Breast epithelium (tissue), 4 donors: ENCODE measurements around the gene BPIFA1. TPM values are rescaled to one million over a fixed set of nuclear protein-coding genes. Genes with fewer than 3 reads are reported as not detected.

Experiments used
- DNase-seq, 2 donors: peaks; one replicate each; pipeline ENCODE4 v3.0.0-alpha.2; 2019; ENCODE audit warnings: low spot score in 2 of 2
- H3K27ac ChIP-seq, 2 donors: fragments of 200-600 bp; sonication (generic) in 1 of 2; one replicate each; pipeline ENCODE4 v1.5.1; 2016 to 2019; ENCODE audit warnings: mild to moderate bottlenecking in 1 of 2
- H3K27me3 ChIP-seq, 2 donors: fragments of 200-600 bp; sonication (generic) in 1 of 2; one replicate each; pipeline versions ENCODE4 v1.5.1 to v1.6.0; 2017 to 2019; ENCODE audit warnings: control low read depth in 1 of 2, mild to moderate bottlenecking in 1 of 2
- H3K36me3 ChIP-seq: fragments of 200-600 bp; one replicate; pipeline ENCODE4 v1.5.1; 2019
- H3K4me1 ChIP-seq, 2 donors: fragments of 200-600 bp; sonication (generic); one replicate each; pipeline ENCODE4 v1.5.1; 2016 to 2019; ENCODE audit warnings: control low read depth in 1 of 2
- H3K4me3 ChIP-seq, 3 donors: fragments of 200-600 bp; sonication (generic); 1 replicate in 2 of 3; 2 replicates in 1 of 3; pipeline ENCODE4 v1.5.1; 2016 to 2019; ENCODE audit warnings: mild to moderate bottlenecking in 3 of 3, moderate library complexity in 2 of 3
- H3K9me3 ChIP-seq, 2 donors: fragments of 200-600 bp; sonication (generic) in 1 of 2; one replicate each; pipeline ENCODE4 v1.5.1; 2016 to 2019; ENCODE audit warnings: control low read depth in 1 of 2
- POLR2A ChIP-seq: fragments of 450-650 bp; IDR thresholded peaks from one replicate; pipeline ENCODE4 v1.6.1; 2016; ENCODE audit warnings: antibody characterized with exemption, mild to moderate bottlenecking, moderate library complexity
- POLR2AphosphoS5 ChIP-seq, 3 donors: sonication (generic); formaldehyde crosslinking; IDR thresholded peaks; one replicate each; pipeline ENCODE4 v1.6.1; 2017; ENCODE audit warnings: antibody characterized with exemption in 3 of 3
- intact Hi-C: fragments of 100-400 bp; cut with DNase I; formaldehyde crosslinking; loops from one replicate; pipeline ENCODE4 v1.15.1; 2023; ENCODE audit warnings: low total_unique reads
- total RNA-seq, 3 donors: library from RNA; depleted of rRNA; stranded (reverse); fragments of >200 nt; gene quantifications; one replicate each; pipeline ENCODE4 v1.1.0, GENCODE V29; 2016
- TF ChIP-seq, protein P1 (sequence below), 3 donors: fragments of 450-650 bp; IDR thresholded peaks; one replicate each; pipeline ENCODE4 v1.5.1; 2016 to 2017; ENCODE audit warnings: antibody characterized with exemption in 3 of 3, mild to moderate bottlenecking in 3 of 3, moderate library complexity in 3 of 3

BPIFA1 gene
- total RNA-seq, 3 donors from 2014 or later: not detected

DNA sequence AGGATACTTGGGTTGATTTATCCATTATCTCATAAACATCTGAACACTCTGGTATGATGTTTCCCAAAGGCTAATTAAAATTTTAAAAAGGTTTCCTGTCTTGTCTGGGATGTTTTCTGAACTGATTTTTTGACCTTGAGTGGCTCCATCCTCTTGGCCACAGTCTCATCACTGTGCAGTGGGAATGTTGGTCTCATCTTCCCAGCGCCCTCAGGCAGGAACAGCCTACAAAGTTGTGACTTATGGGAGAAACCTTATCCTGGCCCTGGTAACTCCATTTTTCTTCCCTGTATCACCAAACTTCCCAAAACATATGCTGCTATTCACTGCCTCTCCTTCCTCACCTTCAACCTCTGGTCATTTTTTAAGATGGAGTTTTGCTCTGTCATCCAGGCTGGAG lies 25.4 kb upstream of the BPIFA1 start:
- no peaks in the 10 kb centered on the region for H3K4me1 ChIP-seq
- no peak overlapping the region for H3K4me3 ChIP-seq
- no peak for TF ChIP-seq POLR2A
- TF ChIP-seq, protein P1, sequence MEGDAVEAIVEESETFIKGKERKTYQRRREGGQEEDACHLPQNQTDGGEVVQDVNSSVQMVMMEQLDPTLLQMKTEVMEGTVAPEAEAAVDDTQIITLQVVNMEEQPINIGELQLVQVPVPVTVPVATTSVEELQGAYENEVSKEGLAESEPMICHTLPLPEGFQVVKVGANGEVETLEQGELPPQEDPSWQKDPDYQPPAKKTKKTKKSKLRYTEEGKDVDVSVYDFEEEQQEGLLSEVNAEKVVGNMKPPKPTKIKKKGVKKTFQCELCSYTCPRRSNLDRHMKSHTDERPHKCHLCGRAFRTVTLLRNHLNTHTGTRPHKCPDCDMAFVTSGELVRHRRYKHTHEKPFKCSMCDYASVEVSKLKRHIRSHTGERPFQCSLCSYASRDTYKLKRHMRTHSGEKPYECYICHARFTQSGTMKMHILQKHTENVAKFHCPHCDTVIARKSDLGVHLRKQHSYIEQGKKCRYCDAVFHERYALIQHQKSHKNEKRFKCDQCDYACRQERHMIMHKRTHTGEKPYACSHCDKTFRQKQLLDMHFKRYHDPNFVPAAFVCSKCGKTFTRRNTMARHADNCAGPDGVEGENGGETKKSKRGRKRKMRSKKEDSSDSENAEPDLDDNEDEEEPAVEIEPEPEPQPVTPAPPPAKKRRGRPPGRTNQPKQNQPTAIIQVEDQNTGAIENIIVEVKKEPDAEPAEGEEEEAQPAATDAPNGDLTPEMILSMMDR (IDR thresholded peaks at IDR 0.05): no peak
- no peak for TF ChIP-seq POLR2AphosphoS5 (IDR thresholded peaks at IDR 0.05)
- peaks cover 0 to 40% of the 10 kb centered on the region in 2 donors for H3K27me3 ChIP-seq
- H3K36me3 ChIP-seq: no peaks in the 10 kb centered on the region
- intact Hi-C loops: no loop called here
- no peaks in the 10 kb centered on the region for H3K9me3 ChIP-seq
- no peak for DNase-seq
- H3K27ac ChIP-seq: no peak overlapping the region

DNA sequence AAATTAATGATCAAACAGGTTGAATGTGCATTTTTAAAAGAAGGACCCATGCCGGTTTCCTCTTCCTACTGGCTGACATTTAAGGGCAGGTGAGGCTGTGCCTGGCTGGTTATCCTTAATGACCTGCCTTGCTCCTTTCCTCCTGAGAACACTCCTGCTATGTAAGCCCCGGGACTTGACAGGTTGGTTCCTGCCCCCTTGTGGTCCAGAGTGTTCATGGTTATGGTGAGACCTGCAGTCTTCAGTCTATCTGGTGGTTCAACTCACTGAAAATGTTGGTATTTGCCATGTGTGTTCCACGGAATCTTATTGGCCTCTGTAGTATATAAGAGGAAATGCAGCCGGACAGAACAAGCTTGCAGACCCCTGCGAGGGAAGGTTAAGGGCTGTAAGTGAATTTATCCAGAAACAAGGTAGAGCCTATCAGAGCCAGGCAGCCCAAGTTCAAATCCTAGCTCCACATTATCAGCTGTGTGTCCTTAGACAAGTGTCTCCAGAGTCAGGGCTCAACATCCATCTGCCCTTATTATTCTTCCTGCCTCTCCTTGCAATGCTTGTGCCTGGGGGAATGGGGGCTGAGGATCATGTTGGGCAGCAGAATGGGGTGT lies 23.9 kb upstream of the BPIFA1 start:
- no peaks in the 10 kb centered on the region for H3K36me3 ChIP-seq
- DNase-seq: no peak
- no peak overlapping the region for H3K4me3 ChIP-seq
- TF ChIP-seq POLR2A (no peak), POLR2AphosphoS5 (IDR thresholded peaks at IDR 0.05) (no peak)
- H3K4me1 ChIP-seq: no peaks in the 10 kb centered on the region
- no peaks in the 10 kb centered on the region for H3K9me3 ChIP-seq
- no peak overlapping the region for H3K27ac ChIP-seq
- peaks cover 0 to 42% of the 10 kb centered on the region in 2 donors for H3K27me3 ChIP-seq
- intact Hi-C loops: no loop called here

DNA sequence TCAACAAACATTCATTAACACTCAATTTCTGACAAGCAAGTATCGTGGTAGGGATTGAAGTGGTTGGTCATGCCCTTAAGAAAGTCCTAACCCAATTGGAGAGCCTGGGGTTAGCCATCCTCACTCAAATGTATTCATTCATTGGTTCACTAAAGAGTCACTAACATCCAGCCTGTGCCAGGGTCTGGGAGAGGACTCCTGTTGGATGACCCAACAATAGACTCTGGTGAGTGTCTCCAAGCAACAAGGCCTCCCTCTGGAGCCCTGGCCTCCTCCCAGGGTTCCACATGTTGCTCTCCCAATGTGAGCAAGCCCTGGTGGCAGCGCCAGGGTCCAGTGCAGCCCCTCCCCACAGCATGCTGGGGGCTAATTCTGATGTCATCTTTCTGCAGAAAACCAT lies 18.7 kb upstream of the BPIFA1 start, which contains the start of gene BPIFA3:
BPIFA3 (plus strand) TSS at position 301 of the 400 bp plus-strand sequence. CDS start 185 bp downstream, outside the sequence.
- TF ChIP-seq POLR2A (no peak), POLR2AphosphoS5 (IDR thresholded peaks at IDR 0.05) (no peak)
- TF ChIP-seq, protein P1 (IDR thresholded peaks at IDR 0.05): no peak
- intact Hi-C loops: no loop called here
- H3K4me3 ChIP-seq: no peak within 1 kb of the TSS
- DNase-seq: no peak
- no peak within 1 kb of the TSS for H3K27ac ChIP-seq
- peaks cover 0 to 31% of the 10 kb centered on the region in 2 donors for H3K27me3 ChIP-seq
- H3K9me3 ChIP-seq: no peaks in the 10 kb centered on the region
- no peaks in the 10 kb centered on the region for H3K36me3 ChIP-seq
- no peaks in the 10 kb centered on the region for H3K4me1 ChIP-seq

DNA sequence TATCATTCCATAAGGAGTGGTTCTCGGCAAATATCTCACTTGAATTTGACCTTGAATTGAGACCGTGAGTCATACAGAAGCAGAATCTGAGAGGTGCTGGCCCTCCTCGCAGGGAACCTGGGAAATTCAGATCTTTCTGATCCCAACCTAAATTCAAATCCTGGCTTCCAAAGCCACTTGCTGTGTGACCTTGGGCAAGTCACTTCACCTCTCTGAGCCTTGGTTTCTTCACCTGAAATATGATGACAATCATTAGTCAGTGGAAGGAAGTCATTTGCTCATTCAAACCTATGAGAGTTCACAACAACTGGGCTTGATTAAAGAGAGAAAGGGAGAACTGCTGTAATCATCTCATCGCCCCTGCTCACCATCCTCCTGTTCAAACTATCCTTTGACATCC lies 11.4 kb upstream of the BPIFA1 start:
- TF ChIP-seq, protein P1 (IDR thresholded peaks at IDR 0.05): no peak
- TF ChIP-seq POLR2AphosphoS5 (IDR thresholded peaks at IDR 0.05) (no peak), POLR2A (no peak)
- intact Hi-C loops: no loop called here
- no peak for DNase-seq
- H3K36me3 ChIP-seq: no peaks in the 10 kb centered on the region
- no peaks in the 10 kb centered on the region for H3K27me3 ChIP-seq
- H3K4me1 ChIP-seq: no peaks in the 10 kb centered on the region
- no peak overlapping the region for H3K27ac ChIP-seq
- H3K4me3 ChIP-seq: no peak overlapping the region
- no peaks in the 10 kb centered on the region for H3K9me3 ChIP-seq

DNA sequence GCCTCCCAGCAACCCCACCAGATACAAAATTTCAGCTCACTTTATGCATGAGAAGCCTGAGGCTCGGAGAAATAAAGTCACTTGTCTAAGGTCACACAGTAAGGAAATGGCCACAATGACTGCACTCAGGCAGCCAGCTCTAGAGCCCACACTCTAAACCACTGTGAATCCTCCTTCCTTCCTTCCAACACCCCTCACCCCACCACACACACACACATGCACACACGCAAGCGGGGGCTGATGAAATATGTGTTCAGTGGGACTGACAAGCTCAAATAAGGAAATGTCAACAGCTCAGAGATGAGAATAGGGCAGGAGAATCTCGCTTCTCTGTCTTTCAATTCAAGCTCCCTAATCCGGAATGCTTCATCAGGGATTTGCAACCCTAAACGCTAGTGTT lies 6.0 kb upstream of the BPIFA1 start:
- Histone ChIP-seq H3K4me3 (no peak overlapping the region), H3K27ac (no peak overlapping the region), H3K4me1 (no peaks in the 10 kb centered on the region), H3K9me3 (no peaks in the 10 kb centered on the region), H3K27me3 (peaks cover 0 to 7% of the 10 kb centered on the region in 2 donors), H3K36me3 (no peaks in the 10 kb centered on the region)
- TF ChIP-seq POLR2AphosphoS5 (IDR thresholded peaks at IDR 0.05) (no peak), POLR2A (no peak)
- TF ChIP-seq, protein P1 (IDR thresholded peaks at IDR 0.05): no peak
- DNase-seq: no peak
- intact Hi-C loops: no loop called here
